ENCODE measurements around the gene IL36G. TPM values are rescaled to one million over a fixed set of nuclear protein-coding genes. Genes with fewer than 3 reads are reported as not detected.

The IL36G gene
- total and polyA plus RNA-seq, 2 experiments from 2014 or later, result 0.30 TPM; not detected in 1

- TF ChIP-seq, protein P1, sequence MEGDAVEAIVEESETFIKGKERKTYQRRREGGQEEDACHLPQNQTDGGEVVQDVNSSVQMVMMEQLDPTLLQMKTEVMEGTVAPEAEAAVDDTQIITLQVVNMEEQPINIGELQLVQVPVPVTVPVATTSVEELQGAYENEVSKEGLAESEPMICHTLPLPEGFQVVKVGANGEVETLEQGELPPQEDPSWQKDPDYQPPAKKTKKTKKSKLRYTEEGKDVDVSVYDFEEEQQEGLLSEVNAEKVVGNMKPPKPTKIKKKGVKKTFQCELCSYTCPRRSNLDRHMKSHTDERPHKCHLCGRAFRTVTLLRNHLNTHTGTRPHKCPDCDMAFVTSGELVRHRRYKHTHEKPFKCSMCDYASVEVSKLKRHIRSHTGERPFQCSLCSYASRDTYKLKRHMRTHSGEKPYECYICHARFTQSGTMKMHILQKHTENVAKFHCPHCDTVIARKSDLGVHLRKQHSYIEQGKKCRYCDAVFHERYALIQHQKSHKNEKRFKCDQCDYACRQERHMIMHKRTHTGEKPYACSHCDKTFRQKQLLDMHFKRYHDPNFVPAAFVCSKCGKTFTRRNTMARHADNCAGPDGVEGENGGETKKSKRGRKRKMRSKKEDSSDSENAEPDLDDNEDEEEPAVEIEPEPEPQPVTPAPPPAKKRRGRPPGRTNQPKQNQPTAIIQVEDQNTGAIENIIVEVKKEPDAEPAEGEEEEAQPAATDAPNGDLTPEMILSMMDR (IDR thresholded peaks at IDR 0.05; ENCODE audit: low read depth, low read length), result no peak
- Histone ChIP-seq H3K9me3 (ENCODE audit: low read depth) (no peaks in the 10 kb centered on the region), H3K36me3 (no peaks in the 10 kb centered on the region), H3K27ac (no peak overlapping the region), H3K4me3 (no peak overlapping the region), H3K27me3 (no peaks in the 10 kb centered on the region), H3K4me1 (ENCODE audit: low read depth) (no peaks in the 10 kb centered on the region)
- DNase-seq (ENCODE audit: low read depth in 1 of 2, low spot score in 1 of 2), result no peak
Observed at GRCh38 chr2:112994648-112995047, 16.8 kb downstream of the IL36G start.

DNA sequence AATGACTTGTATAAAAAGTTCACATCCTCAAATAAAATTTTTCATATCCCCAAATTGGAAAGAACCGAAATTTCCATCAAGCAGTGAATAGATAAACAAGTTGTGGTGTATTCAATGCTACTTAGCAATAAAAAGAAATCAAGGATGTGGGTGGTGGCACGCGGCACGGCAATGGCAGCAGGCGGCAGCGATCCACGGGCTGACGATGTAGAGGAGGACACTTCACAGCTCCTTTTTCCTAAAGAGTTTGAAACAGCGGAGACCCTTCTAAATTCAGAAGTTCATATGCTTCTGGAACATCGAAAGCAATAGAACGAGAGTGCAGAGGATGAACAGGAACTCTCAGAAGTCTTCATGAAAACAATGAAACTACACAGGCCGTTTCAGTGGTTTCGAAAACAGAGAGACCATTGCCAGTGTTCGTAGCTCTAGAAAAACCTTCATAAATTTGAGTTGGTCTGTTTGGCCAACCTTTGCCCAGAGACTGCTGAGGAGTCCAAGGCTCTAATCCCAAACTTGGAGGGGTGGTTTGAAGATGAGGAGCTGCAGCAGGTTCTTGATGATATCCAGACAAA is 17.6 kb downstream of the IL36G start:
- Histone ChIP-seq H3K4me1 (ENCODE audit: low read depth) (no peaks in the 10 kb centered on the region), H3K36me3 (no peaks in the 10 kb centered on the region), H3K27me3 (no peaks in the 10 kb centered on the region), H3K9me3 (ENCODE audit: low read depth) (no peaks in the 10 kb centered on the region), H3K27ac (no peak overlapping the region), H3K4me3 (no peak overlapping the region)
- TF ChIP-seq, protein P1 (IDR thresholded peaks at IDR 0.05; ENCODE audit: low read depth, low read length), result no peak
- DNase-seq (ENCODE audit: low read depth in 1 of 2, low spot score in 1 of 2), result no peak

GRCh38 chr2:112996635-112997034 is 18.8 kb downstream of the IL36G start:
- Histone ChIP-seq H3K27ac (no peak overlapping the region), H3K9me3 (ENCODE audit: low read depth) (no peaks in the 10 kb centered on the region), H3K4me1 (ENCODE audit: low read depth) (no peaks in the 10 kb centered on the region), H3K36me3 (no peaks in the 10 kb centered on the region), H3K27me3 (no peaks in the 10 kb centered on the region), H3K4me3 (no peak overlapping the region)
- TF ChIP-seq, protein P1 (IDR thresholded peaks at IDR 0.05; ENCODE audit: low read depth, low read length), result no peak
- no peak for DNase-seq (ENCODE audit: low read depth in 1 of 2, low spot score in 1 of 2)

GRCh38 chr2:112997151-112997550 is 19.3 kb downstream of the IL36G start:
- H3K27me3 ChIP-seq, result no peaks in the 10 kb centered on the region
- H3K9me3 ChIP-seq (ENCODE audit: low read depth), result no peaks in the 10 kb centered on the region
- DNase-seq (ENCODE audit: low read depth in 1 of 2, low spot score in 1 of 2), result no peak
- no peak overlapping the region for H3K4me3 ChIP-seq
- no peaks in the 10 kb centered on the region for H3K36me3 ChIP-seq
- TF ChIP-seq, protein P1 (IDR thresholded peaks at IDR 0.05; ENCODE audit: low read depth, low read length), result no peak
- no peaks in the 10 kb centered on the region for H3K4me1 ChIP-seq (ENCODE audit: low read depth)
- no peak overlapping the region for H3K27ac ChIP-seq

GRCh38 chr2:113000436-113000835 is 22.6 kb downstream of the IL36G start:
- Histone ChIP-seq H3K4me1 (ENCODE audit: low read depth) (no peaks in the 10 kb centered on the region), H3K27ac (no peak overlapping the region), H3K27me3 (no peaks in the 10 kb centered on the region), H3K4me3 (no peak overlapping the region), H3K9me3 (ENCODE audit: low read depth) (no peaks in the 10 kb centered on the region), H3K36me3 (no peaks in the 10 kb centered on the region)
- no peak for DNase-seq (ENCODE audit: low read depth in 1 of 2, low spot score in 1 of 2)
- TF ChIP-seq, protein P1 (IDR thresholded peaks at IDR 0.05; ENCODE audit: low read depth, low read length), result no peak
